ENCODE data around the gene NDE1.

The NDE1 gene

DNA sequence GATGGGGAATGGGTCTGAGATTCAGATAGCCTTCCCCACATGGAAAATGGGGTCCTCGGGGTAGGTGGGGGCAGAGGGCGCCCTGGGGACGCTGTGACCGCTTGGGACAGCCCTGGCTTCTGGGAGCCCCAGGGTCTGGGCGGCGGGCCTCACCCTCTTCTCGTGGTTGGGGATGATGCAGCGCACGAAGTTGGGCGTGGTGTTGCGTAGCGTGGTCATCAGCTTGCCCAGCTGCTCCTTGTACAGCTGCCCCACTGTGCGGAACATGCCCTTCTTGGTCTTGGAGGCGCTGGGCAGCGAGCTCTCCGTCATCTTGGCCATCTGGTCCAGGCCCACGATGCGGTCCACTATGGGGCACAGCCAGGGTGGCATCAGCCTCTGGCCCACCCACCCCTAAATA, 99.9 kb downstream of the NDE1 start:
- TF ChIP-seq, protein P1, sequence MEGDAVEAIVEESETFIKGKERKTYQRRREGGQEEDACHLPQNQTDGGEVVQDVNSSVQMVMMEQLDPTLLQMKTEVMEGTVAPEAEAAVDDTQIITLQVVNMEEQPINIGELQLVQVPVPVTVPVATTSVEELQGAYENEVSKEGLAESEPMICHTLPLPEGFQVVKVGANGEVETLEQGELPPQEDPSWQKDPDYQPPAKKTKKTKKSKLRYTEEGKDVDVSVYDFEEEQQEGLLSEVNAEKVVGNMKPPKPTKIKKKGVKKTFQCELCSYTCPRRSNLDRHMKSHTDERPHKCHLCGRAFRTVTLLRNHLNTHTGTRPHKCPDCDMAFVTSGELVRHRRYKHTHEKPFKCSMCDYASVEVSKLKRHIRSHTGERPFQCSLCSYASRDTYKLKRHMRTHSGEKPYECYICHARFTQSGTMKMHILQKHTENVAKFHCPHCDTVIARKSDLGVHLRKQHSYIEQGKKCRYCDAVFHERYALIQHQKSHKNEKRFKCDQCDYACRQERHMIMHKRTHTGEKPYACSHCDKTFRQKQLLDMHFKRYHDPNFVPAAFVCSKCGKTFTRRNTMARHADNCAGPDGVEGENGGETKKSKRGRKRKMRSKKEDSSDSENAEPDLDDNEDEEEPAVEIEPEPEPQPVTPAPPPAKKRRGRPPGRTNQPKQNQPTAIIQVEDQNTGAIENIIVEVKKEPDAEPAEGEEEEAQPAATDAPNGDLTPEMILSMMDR (IDR thresholded peaks at IDR 0.05; ENCODE audit: low read depth, low read length) = no peak
- H3K9me3 ChIP-seq = no peaks in the 10 kb centered on the region
- no peaks in the 10 kb centered on the region for H3K27me3 ChIP-seq
- no peak for DNase-seq
- no peaks in the 10 kb centered on the region for H3K4me1 ChIP-seq
- H3K36me3 ChIP-seq = no peaks in the 10 kb centered on the region
- no peak overlapping the region for H3K4me3 ChIP-seq (ENCODE audit: low read depth, low read length)

DNA sequence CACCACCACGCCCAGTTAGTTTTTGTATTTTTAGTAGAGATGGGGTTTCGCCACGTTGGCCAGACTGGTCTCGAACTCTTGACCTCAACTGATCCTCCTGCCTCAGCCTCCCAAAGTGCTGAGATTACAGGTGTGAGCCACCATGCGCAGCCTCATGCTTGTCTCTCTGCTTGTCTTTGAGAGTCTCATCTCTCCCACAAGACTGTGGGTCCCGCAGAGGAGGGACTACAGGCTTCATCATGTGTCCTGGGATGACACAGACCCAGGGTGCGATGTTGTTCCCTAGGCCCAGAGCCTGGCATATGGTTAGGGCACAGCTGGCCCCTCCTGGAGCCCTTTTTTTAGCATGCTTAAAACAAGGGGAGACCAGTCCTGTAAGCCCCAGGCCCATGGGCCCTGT, 101.9 kb downstream of the NDE1 start:
- Histone ChIP-seq H3K27me3 (no peaks in the 10 kb centered on the region), H3K4me1 (no peaks in the 10 kb centered on the region), H3K9me3 (no peaks in the 10 kb centered on the region), H3K4me3 (ENCODE audit: low read depth, low read length) (no peak overlapping the region), H3K36me3 (no peaks in the 10 kb centered on the region)
- no peak for DNase-seq
- TF ChIP-seq, protein P1 (IDR thresholded peaks at IDR 0.05; ENCODE audit: low read depth, low read length) = no peak

DNA sequence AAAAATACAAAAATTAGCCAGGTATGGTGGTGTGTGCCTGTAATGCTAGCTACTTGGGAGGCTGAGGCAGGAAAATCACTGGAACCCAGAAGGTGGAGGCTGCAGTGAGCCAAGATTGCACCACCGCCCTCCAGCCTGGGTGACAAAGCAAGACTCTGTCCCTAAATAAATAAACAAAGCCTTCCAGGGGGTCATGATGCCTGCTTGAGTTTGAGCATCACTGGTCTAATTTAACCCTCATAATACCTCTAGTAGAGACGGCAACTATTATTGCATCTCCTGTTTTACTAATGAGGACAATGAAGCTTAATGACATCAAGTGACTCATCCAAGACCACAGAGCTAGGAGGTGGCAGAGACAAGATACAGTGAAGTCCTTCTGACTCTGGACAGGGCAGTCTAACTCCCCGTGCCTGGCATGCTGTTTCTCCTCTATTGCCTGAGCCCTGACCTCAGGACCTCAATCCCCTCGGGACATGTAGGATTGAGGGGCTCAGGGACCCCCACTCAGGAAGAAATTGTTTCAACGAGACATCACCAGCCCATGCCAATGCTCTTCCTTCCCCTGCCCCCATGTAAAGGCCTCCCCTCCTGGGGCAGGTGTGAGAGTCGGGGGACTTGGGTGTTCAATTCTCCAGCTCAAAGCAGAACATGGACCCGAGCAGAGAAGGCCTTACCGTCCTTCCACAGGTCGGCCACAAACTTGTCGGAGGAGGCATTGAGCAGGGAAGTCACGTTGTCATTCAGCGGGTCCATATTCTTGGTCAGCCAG, 102.9 kb downstream of the NDE1 start:
- Histone ChIP-seq H3K36me3 (no peaks in the 10 kb centered on the region), H3K4me1 (no peaks in the 10 kb centered on the region), H3K4me3 (ENCODE audit: low read depth, low read length) (no peak overlapping the region), H3K27me3 (no peaks in the 10 kb centered on the region), H3K9me3 (no peaks in the 10 kb centered on the region)
- DNase-seq = no peak
- TF ChIP-seq, protein P1 (IDR thresholded peaks at IDR 0.05; ENCODE audit: low read depth, low read length) = no peak

DNA sequence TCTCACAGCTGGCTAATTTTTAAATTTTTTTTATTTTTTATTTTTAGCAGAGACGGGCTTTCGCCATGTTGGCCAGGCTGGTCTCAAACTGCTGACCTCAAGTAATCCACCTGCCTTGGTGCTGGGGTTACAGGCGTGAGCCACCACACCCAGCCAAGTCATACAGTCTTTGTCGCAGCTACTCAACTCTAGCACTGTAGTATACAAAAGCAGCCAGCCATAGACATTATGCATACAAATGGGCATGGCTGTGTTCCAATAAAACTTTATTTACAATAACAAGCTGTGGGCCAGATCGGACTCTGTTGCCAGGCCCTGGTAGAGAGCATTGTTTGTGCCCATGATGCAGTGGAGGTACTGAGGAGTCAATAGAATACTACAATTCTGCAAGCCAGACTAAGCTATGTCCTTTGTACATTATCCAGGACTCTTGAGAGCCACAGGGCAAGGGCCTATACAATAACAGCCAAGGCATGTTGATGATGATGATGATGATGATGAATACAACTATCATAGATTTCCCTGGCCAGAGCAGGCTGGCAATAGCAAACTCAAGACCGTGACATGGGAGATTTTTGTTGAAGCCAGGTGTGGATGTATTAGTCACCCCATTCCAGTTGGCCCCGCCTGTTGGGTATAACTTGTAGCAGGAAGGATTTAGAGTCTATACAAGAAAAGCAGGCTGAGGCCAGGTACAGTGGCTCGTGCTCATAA, 104.9 kb downstream of the NDE1 start:
- Histone ChIP-seq H3K27me3 (no peaks in the 10 kb centered on the region), H3K4me3 (ENCODE audit: low read depth, low read length) (no peak overlapping the region), H3K36me3 (no peaks in the 10 kb centered on the region), H3K4me1 (no peaks in the 10 kb centered on the region), H3K9me3 (no peaks in the 10 kb centered on the region)
- TF ChIP-seq, protein P1 (IDR thresholded peaks at IDR 0.05; ENCODE audit: low read depth, low read length) = no peak
- DNase-seq = no peak

DNA sequence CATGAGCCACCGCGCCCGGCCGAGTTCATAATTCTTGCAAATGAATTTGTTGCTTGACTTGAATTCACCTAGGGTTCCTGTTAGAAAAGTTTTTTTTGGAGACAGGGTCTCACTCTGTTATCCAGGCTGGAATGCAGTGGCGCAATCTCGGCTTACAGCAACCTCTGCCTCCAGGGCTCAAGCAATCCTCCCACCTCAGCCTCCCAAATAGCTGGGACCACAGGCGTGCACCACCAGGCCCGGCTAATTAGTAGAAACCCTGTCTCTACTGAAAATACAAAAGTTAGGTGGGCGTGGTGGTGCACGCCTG, 107.0 kb downstream of the NDE1 start:
- Histone ChIP-seq H3K9me3 (no peaks in the 10 kb centered on the region), H3K27me3 (no peaks in the 10 kb centered on the region), H3K4me3 (ENCODE audit: low read depth, low read length) (no peak overlapping the region), H3K4me1 (no peaks in the 10 kb centered on the region), H3K36me3 (no peaks in the 10 kb centered on the region)
- no peak for DNase-seq
- TF ChIP-seq, protein P1 (IDR thresholded peaks at IDR 0.05; ENCODE audit: low read depth, low read length) = no peak

DNA sequence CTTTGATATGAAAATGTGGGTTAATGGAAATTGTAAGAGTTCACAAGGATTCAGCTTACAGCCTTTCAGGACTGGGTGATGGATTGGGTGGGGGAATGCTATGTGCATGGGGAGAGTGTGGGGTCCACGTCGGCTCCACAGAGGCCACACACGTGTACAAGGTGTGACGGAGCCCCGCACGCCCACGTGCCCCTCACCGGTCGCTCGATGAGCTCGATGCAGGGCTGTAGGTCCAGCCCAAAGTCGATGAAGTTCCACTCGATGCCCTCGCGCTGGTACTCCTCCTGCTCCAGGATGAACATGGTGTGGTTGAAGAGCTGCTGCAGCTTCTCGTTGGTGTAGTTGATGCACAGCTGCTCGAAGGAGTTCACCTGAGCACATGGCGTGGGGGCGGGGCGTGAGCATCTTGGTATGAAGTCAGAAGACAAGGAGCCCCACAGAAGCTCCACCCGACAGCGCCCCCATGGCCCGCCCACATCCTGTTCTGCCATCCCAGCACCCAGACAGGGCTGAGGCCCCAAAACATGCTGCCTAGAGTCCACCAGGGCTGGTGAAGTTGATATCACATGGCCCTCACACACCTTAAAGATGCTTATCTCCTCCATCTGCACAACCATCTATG, 107.7 kb downstream of the NDE1 start:
- DNase-seq = no peak
- H3K27me3 ChIP-seq = no peaks in the 10 kb centered on the region
- no peaks in the 10 kb centered on the region for H3K36me3 ChIP-seq
- TF ChIP-seq, protein P1 (IDR thresholded peaks at IDR 0.05; ENCODE audit: low read depth, low read length) = no peak
- H3K9me3 ChIP-seq = no peaks in the 10 kb centered on the region
- no peaks in the 10 kb centered on the region for H3K4me1 ChIP-seq
- H3K4me3 ChIP-seq (ENCODE audit: low read depth, low read length) = no peak overlapping the region
